GM19395 (cell line): ENCODE results near the gene BCAS3.
"Not testable (repeated sequence)": the region's sequence is repeated elsewhere in the genome, so short reads cannot be mapped to it uniquely, and the experiment has no call there.

ENCODE experiments used
- ATAC-seq: cut with Tn5 transposase; IDR thresholded peaks from one replicate; pipeline ENCODE4 v1.9.1; 2021; ENCODE audit warnings: mild to moderate bottlenecking, moderate library complexity; ENCODE audit not compliant: unreplicated experiment

BCAS3 gene

DNA sequence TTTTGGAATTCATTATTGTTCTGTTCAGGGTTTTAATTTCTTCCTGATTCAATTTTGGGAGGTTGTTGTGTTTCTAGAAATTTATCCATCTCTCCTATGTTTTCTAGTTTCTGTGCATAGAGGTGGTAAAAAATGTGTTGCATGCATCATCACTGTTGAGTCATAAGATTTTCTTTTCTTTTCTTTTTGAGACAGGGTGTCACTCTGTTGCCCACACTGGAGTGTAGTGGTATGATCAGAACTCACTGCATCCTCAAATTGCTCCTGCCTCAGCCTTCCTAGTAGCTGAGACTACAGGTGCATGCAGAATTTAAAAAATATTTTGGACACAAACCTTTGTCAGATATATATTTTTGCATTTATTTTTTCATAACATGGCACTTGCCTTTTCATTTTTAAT, 184.8 kb downstream of the BCAS3 start:
- no peak for ATAC-seq

DNA sequence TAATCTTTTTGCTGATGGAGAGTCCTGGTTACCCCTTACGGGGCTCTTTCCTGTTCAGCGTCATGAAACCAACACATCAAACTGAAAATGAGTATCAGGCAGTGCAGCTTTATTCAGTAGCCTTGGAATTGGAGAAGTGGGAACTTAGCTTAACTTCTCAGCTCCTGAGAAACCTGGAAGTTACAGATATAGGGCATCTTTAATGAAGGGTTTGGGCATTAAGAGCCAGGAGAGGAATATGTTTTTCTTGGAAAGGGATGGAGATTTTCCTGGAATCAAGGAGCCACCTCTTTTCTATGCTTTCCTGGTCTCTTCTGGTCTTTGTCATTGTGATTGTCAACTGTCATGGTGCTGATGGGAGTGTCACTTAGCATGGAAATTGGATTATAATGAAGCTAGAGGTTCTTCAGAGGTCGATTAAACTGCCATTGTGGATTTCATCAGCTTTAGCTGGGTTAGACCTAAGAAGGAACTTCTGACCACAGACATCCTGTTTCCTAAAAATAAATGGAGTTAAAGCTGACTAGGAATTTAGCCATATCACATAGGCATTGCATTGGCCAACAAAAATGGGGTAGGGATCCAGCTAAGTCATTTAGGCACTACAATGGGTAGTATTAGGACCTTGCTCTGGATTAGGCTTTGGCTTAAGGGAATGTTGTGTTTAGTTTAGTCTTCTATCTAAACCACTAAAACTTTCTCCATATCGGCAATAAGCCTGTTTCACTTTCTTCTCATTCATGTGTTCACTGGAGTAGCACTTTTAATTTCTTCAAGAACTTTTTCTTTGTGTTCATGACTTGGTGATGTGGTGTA, 186.4 kb downstream of the BCAS3 start:
- ATAC-seq: no peak

DNA sequence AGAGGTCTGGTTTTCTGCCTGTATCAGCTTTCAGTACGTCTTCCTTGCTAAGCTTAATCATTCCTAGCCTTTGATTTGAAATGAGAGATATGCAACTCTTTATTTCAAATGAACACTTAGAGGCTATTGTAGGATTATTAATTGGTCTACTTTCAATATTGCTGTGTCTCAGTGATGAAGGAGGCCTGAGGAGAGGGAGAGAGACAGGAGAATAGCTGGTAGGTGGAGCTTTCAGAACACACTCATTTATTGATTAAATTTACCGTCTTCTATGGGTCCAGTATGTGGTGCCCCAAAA, 187.0 kb downstream of the BCAS3 start:
- no peak for ATAC-seq

DNA sequence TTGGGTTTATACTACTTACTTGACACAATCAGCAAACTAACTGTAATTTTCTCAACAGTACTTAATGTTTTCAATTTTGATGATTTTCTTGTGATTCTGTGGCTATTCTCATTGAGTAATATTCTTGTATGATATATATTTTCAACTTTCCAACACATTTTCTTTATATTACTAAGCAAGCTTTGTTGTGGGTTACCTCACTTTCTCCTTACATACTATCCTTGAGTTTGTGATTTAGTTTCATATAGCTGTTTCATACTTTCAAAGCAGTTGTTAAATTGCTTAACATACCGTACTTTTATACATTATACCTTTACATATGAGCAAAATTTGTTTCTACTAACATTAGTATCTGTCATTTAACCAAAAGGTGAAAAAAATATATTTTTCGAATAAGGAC, 197.1 kb downstream of the BCAS3 start:
- no peak for ATAC-seq

DNA sequence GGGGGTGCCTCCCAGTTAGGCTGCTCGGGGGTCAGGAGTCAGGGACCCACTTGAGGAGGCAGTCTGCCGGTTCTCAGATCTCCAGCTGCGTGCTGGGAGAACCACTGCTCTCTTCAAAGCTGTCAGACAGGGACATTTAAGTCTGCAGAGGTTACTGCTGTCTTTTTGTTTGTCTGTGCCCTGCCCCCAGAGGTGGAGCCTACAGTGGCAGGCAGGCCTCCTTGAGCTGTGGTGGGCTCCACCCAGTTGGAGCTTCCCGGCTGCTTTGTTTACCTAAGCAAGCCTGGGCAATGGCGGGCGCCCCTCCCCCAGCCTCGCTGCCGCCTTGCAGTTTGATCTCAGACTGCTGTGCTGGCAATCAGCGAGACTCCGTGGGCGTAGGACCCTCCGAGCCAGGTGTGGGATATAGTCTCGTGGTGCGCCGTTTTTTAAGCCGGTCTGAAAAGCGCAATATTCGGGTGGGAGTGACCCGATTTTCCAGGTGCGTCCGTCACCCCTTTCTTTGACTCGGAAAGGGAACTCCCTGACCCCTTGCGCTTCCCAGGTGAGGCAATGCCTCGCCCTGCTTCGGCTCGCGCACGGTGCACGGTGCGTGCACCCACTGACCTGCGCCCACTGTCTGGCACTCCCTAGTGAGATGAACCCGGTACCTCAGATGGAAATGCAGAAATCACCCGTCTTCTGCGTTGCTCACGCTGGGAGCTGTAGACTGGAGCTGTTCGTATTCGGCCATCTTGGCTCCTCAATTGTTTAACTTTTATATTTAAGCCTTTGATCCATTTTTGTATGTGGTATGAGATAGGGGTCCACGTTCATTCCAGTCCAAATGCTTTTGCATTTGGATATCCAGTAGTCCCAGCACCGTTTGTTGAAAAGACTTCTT, 209.3 kb downstream of the BCAS3 start:
- ATAC-seq: not testable (repeated sequence)

DNA sequence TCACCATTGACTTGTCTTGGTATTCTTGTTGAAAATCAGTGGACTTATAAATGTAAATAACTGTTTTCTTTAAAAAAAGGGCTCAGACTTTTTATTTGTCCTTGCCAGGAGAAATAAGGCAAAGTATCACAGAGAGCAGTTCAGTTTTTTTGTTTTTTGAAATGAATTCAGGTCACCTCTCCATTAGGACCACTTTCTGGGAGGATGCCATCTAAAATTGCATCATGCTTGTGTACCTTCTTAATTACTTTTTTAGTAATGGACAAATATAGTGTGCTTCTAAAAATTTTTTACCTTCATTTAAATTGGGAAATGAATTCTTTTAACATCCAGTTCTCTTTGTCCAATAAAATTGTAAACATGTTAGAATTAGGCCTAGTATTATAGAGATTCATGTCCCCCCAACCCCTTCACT, 210.0 kb downstream of the BCAS3 start:
- no peak for ATAC-seq

DNA sequence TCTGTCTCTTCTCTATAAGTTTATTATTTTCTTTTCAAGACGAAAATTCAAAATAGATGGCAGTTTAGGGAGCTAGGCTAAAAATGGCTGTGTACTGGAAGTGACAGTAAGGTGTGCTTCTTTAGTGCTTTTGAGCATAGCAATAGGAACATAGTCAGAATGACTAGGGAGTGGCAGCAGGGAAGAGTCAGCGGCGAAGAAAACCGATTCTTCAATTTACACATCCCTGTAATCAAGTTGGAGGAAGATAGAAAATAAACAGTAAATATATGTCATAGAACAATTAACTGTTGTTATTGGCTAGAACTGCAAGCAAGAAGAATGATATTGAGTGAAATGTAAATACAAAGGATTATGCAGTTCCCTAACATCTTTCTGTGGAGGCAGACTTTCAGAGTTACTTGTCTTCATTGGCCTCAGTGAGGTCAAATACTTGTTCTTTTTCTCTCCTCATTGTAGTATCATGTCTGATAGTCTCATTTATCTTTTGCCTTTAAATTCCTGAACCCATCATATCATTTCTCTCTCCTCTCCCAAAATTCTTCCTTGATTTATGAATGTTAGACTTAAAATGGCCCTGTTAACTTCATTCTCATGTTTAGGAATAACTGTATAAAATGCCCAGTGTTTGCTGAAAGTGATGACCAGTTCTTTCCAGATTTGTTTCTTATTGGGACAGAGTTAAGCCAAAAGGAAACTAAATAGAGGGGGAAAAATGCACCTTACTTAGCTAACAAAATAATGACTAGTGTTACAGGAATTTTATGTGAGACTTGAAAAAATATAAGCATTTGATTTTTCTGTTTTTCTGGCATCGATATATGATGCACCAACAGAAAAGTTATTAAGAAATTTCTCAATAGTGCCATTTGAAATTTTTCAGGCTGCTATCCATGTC, 211.4 kb downstream of the BCAS3 start:
- ATAC-seq: no peak

DNA sequence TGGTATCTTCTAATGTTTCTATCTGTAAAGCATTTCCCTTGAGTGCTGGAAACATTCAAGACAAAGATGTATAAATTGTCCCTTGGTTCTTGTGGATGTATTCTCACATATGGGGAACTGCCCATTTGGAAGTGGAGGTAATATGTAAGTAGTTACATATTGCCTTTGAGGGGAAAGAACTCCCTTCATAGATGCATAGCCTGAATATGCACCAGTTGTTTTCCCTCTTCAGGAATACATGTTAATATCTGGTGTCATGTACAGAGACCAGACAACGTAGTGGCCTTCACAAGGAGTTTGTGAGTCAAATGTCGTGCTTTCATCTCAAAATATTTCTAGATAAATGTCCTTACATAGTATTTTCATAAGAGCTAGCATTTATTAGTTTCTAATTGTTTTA, 213.5 kb downstream of the BCAS3 start:
- ATAC-seq: no peak

DNA sequence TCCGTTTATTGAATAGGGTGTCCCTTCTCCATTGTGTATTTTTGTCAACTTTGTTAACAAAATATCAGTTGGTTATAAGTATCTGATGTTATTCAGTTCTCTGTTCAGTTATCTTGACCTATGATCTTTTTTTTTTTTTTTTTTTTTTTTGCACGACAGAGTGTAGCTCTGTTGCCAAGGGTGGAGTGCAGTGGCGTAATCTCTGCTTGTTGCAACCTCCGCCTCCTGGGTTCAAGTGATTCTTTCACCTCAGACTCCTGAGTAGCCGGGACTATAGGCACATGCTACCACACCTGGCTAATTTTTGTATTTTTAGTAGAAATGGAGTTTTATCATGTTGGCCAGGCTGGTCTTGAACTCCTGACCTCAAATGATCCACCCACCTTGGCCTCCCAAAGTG, 215.8 kb downstream of the BCAS3 start:
- no peak for ATAC-seq

DNA sequence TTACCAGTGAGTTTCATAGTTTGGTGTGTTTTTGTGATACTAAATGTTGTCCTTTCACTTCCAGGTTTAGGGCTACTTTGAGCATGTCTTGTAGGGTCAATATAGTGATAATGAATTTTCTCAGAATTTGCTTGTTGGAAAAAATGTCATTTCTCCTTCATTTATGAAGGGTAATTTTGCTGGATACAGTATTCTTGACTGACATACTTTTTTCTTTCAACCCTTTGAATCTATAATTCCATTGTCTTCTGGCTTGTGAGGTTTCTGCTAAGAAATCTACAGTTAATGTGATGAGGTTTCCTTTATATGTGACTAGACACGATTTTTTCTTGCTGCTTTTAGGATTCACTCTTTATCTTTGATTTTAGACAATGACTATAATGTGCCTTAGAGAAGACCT, 219.3 kb downstream of the BCAS3 start:
- ATAC-seq: no peak

DNA sequence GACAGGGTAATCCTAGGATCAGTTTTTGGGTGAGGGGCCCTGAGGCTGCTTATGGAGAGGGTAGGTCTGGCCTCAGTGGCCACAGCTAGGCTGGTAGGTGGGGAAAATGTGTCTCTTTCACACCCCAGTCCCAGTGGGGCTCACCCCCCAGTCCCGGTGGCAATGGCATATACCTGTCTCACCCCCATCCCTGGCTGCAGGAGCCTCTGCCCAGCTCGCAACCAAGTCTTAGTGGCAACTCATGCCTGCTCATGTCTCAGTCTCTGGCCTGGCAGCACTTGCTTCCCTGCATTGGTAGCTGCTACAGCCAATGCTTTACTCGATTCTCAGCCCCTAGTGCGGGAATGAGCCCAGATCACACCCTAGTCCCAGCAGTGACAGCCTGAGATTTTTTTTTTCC, 221.5 kb downstream of the BCAS3 start:
- ATAC-seq: no peak

DNA sequence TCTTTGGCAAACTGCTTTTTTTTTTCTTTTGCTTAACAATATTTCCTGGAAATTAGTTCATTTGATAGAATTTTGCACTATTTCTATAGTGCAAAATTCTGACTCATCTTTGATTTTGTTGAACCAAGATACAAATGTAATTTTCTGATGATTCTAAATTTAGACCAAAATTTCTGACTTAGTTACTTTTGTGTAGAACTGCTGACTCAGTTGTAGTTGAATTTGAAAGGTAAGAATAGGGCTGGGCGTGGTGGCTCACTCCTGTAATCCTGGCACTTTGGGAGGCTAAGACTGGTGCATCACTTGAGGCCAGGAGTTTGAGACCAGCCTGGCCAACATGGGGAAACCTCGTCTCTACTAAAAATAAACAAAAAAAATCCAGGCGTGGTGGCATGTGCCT, 223.0 kb downstream of the BCAS3 start:
- no peak for ATAC-seq

DNA sequence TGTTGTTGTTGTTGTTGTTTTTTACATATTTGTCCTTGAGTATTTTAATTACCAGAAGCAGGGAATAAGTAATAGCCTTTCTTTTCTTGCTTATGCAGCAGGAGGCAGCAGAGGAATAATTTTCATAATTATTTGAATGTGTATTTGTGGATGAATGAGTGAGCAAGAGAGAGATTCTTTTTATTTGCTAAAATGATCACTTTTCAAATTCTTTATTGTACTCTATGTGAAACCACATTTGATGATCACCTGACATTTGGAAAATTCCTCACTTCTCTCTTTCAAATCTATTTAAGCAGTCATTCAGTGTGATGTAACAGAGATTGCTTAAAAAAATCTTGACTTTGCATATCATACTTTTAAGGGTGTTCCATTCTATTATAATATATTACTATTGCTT, 223.6 kb downstream of the BCAS3 start:
- ATAC-seq: no peak

DNA sequence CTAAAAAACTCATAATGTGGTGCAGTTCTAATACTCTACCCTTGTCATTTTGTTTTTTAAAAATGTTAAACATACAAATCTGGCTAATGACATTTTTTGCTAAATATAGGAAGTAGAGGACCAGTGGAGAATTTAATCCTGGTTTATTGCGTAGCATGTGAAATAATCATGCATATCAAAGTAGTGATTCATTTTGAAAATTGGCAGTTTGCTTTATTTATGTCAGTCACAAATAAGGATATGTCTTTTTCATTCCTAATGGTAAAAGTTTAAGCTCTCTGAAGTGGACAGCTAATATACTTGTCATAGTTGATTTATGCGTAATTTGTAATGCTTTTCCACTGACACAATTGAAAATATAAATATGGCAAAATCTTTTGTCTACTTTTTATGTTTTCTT, 224.2 kb downstream of the BCAS3 start:
- no peak for ATAC-seq

DNA sequence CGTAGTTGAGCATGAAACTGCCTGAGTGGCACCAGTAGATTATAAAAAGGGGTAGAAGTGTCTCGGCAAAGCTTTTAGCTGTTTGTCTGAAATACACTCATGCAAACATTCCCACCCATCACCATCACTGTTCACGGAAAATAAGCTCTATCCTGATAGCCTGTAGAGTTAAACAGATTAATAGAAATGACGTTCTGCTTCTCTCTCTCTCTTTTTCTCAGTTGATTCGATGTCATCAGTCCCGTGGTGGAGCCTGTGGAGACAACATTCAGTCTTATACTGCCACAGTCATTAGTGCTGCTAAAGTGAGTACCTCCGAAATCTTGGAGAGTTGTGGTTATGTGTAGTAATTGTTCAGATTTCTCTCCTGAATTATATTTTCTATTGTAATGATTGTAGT, 224.7 kb downstream of the BCAS3 start:
- no peak for ATAC-seq

DNA sequence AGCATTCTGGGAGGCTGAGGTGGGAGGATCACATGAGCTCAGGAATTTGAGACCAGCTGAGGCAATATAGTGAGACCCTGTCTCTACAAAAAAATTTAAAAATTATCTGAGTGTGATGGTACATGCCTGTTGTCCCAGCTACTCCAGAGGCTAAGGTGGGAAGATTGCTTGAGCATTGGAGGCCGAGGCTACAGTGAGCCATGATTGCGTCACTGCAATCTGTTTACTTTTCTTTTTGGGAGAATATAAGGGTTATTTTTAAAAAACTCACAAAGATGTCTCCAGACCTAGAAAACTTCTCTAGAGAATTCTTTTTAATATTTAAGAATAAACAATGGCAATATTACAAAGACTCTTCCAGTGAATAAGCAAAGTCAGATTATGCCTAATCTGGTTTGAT, 226.9 kb downstream of the BCAS3 start:
- no peak for ATAC-seq

DNA sequence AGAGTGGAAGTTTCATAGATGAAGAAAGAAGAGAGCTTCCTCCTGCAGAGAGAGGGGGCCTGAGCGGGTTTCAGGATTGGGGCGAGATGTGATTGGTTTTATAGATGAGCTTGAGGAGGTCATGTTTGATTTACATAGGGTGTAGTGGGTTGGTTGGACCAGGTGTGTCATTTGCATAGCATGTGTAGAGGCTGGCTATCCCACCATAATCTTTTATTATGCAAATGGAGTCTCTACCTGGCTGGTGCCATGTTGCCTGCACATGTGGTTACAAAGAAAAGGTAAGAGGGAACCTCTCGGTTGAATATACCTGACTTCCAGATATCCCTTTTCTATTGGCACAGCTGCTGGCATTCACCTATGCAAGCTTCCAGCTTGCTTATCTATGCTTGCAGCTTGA, 228.1 kb downstream of the BCAS3 start:
- no peak for ATAC-seq

DNA sequence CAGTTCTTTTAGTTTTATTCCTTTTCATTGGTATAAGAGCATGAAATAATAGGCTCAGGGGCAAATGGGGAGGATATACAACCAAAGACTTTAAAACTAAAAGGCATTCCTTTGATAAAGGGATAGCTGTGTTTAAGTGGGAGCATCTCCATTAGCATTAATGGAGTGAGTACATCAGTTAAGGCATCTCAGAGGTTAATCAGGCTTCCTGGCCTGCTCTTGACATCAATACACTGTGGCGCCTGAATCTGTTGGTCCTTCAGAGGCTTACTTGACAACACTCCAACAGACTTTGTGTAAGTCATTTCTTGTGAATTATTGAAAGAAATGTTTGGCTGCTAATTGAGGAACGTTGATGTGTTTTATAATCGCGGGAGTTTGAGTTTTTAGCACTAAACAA, 230.7 kb downstream of the BCAS3 start:
- ATAC-seq: no peak

DNA sequence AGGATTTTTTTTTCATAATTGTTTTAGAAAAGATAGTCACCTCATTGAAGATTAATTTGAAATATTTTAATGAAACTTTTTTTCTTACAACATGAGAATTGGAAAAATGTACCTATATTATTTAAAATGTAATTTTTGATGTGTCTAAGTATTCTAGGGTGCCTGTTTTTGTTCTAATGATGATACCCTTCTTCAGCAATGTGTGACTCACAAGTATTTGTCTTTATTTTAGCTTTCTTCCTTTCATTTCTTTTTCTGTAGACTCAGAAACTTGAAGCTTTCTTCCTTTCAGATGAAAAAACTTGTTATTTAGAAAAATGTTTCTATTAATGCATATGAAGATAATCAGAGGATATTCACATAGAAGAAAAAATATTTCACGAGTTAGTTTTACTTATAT, 231.8 kb downstream of the BCAS3 start:
- ATAC-seq: no peak

DNA sequence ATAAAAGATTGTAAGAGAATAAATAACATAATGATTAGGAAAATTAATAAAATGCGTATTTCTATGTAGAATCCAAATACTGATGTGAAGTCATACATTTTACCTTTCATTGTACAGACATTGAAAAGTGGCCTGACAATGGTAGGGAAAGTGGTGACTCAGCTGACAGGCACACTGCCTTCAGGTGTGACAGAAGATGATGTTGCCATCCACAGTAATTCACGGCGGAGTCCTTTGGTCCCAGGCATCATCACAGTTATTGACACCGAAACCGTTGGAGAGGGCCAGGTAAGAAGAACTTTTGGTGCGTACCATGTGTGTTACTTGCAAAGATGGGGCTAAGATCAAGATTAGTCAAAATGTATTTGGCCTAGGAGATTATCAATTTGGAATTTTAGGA, 232.8 kb downstream of the BCAS3 start:
- ATAC-seq: no peak

DNA sequence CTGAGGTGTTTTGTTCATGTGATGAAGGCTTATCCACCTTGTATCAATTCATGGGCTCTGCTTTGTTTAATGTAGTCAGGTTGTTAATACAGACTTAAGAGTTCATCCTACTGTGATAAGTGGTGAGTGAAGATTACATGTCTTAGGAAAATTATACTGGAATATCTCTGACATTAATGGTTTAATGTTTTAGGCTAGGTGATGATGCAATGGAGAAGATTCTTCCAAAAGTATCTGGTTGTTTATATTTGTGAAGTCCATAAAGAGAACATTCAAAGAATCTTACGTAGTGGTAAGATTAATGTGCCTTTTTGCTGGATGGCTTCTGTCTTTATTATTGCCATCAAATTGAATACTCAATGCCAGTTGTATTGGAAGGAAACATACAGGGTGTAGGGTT, 236.4 kb downstream of the BCAS3 start:
- ATAC-seq: no peak
